Tibial artery (tissue), 4 donors: ENCODE data around the gene KAZN.

Source experiments
- DNase-seq, 2 donors: peaks; one replicate each; pipeline ENCODE4 v3.0.0-alpha.2; 2019
- H3K27ac ChIP-seq, 2 donors: fragments of 200-600 bp; sonication (generic) in 1 of 2; 1 replicate in 1 of 2; 2 replicates in 1 of 2; pipeline ENCODE4 v1.5.1; 2018 to 2019; ENCODE audit warnings: mild to moderate bottlenecking in 1 of 2
- H3K27me3 ChIP-seq, 2 donors: fragments of 200-600 bp; sonication (generic) in 1 of 2; one replicate each; pipeline versions ENCODE4 v1.5.1 to v1.6.0; 2016 to 2019
- H3K36me3 ChIP-seq, 3 donors: fragments of 200-600 bp; sonication (generic) in 2 of 3; one replicate each; pipeline ENCODE4 v1.5.1; 2016 to 2019; ENCODE audit warnings: mild to moderate bottlenecking in 2 of 3
- H3K4me1 ChIP-seq, 4 donors: fragments of 200-600 bp; sonication (generic) in 2 of 4; 1 replicate in 3 of 4; 2 replicates in 1 of 4; pipeline ENCODE4 v1.5.1; 2016 to 2019
- H3K4me3 ChIP-seq, 2 donors: fragments of 200-600 bp; sonication (generic) in 1 of 2; 1 replicate in 1 of 2; 2 replicates in 1 of 2; pipeline ENCODE4 v1.5.1; 2018 to 2019; ENCODE audit warnings: mild to moderate bottlenecking in 2 of 2
- H3K9me3 ChIP-seq, 3 donors: fragments of 200-600 bp; sonication (generic) in 1 of 3; one replicate each; pipeline ENCODE4 v1.5.1; 2016 to 2019
- intact Hi-C: fragments of 100-400 bp; cut with DNase I; formaldehyde crosslinking; loops from one replicate; pipeline ENCODE4 v1.15.0; 2023; ENCODE audit warnings: low total_unique reads
- TF ChIP-seq, protein P1 (sequence below), 2 experiments: fragments of 200-600 bp in 1 of 2; fragments of 450-650 bp in 1 of 2; IDR thresholded peaks; one replicate each; pipeline ENCODE4 v1.5.1; 2017 to 2019; ENCODE audit warnings: antibody characterized with exemption in 2 of 2, mild to moderate bottlenecking in 1 of 2, moderate library complexity in 1 of 2

Gene KAZN

DNA sequence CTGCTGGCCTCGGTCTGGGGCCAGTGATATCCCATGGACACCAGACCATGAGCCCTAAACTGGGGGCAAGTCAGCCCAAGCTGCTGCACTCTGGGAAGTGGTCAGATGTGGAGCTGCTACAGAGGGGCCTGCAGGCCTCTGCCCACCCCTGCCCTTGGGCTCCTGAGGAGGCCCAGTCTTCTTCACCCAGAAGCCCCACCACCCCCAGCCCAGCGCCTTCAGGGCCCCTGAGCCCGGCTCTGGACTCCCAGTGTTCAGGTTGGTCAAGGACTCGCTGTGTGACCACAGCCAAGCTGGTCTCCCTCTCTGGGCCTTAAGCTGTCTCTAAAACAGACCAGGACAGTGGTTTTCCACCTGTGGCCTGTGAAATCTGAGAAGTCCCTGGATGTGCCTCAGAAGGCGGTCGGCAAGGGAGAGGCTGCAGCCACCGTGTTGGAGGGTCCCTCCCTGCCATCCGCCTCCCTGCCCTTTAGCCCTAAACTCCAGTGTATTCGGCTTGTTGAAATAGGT lies 475.4 kb downstream of the KAZN start:
- TF ChIP-seq, protein P1, sequence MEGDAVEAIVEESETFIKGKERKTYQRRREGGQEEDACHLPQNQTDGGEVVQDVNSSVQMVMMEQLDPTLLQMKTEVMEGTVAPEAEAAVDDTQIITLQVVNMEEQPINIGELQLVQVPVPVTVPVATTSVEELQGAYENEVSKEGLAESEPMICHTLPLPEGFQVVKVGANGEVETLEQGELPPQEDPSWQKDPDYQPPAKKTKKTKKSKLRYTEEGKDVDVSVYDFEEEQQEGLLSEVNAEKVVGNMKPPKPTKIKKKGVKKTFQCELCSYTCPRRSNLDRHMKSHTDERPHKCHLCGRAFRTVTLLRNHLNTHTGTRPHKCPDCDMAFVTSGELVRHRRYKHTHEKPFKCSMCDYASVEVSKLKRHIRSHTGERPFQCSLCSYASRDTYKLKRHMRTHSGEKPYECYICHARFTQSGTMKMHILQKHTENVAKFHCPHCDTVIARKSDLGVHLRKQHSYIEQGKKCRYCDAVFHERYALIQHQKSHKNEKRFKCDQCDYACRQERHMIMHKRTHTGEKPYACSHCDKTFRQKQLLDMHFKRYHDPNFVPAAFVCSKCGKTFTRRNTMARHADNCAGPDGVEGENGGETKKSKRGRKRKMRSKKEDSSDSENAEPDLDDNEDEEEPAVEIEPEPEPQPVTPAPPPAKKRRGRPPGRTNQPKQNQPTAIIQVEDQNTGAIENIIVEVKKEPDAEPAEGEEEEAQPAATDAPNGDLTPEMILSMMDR (IDR thresholded peaks at IDR 0.05) = no peak
- intact Hi-C loops = no loop called here
- H3K4me3 ChIP-seq = no peak overlapping the region
- no peak overlapping the region for H3K27ac ChIP-seq
- no peak for DNase-seq
- no peaks in the 10 kb centered on the region for H3K9me3 ChIP-seq
- H3K27me3 ChIP-seq = no peaks in the 10 kb centered on the region
- H3K36me3 ChIP-seq = peaks cover 0 to 6% (median 0%) of the 10 kb centered on the region in 3 donors
- peaks cover 0 to 36% (median 8%) of the 10 kb centered on the region in 4 donors for H3K4me1 ChIP-seq

DNA sequence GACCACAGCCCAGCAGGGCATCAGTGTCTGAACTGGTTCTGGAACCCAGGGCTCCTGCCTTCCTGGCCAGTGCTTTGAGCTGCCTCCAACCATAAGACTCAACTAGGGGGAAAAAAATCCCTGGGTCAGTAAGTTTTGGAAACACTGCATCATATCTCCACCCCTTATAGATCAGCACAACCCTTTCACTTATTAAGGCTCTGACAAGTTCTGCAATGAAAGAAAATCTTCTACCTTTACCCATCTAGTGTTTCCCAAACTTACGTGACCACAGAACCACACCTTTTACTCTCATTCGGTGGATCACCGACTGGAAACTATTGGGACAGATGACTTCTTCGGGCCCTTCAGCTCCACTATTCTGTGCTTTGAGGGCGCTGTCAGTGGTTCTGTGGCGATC lies 476.7 kb downstream of the KAZN start:
- Histone ChIP-seq H3K9me3 (no peaks in the 10 kb centered on the region), H3K36me3 (peaks cover 0 to 4% (median 0%) of the 10 kb centered on the region in 3 donors), H3K4me3 (no peak overlapping the region), H3K27ac (peak overlapping the region; percentile 60 to 76), H3K27me3 (no peaks in the 10 kb centered on the region), H3K4me1 (peaks cover 0 to 26% (median 6%) of the 10 kb centered on the region in 4 donors)
- intact Hi-C loops = no loop called here
- DNase-seq = no peak
- TF ChIP-seq, protein P1 (IDR thresholded peaks at IDR 0.05) = no peak

GRCh38 chr1:15075817-15076216 lies 477.3 kb downstream of the KAZN start:
- Histone ChIP-seq H3K4me3 (no peak overlapping the region), H3K9me3 (no peaks in the 10 kb centered on the region), H3K27ac (peak overlapping the region; percentile 60 to 76), H3K27me3 (no peaks in the 10 kb centered on the region), H3K36me3 (no peaks in the 10 kb centered on the region), H3K4me1 (peaks cover 0 to 26% (median 6%) of the 10 kb centered on the region in 4 donors)
- intact Hi-C loops = no loop called here
- no peak for DNase-seq
- TF ChIP-seq, protein P1 (IDR thresholded peaks at IDR 0.05) = no peak

DNA sequence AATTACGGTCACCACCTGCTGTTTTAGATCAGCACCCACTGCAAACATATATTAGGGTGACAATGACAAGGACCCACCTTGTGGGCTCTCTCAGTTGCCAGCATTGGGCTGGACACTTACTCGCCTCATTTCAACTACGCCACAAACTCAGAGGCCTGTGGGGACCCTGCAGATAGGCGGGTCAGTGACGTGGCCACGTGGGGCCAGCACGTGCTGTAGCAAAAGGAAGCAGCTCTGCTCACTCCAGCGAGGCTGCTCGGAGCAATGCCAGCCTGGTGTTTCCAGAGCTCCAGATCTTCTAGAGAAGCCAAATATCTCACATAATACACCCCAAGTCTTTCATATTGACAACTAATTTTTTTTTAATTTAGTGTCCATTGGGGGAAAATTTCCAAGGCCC lies 478.3 kb downstream of the KAZN start:
- Histone ChIP-seq H3K36me3 (no peaks in the 10 kb centered on the region), H3K4me3 (no peak overlapping the region), H3K9me3 (no peaks in the 10 kb centered on the region), H3K27me3 (no peaks in the 10 kb centered on the region), H3K4me1 (peaks cover 0 to 21% (median 5%) of the 10 kb centered on the region in 4 donors), H3K27ac (no peak overlapping the region)
- intact Hi-C loops = no loop called here
- TF ChIP-seq, protein P1 (IDR thresholded peaks at IDR 0.05) = no peak
- DNase-seq = no peak

- no peak for DNase-seq
- intact Hi-C loops = no loop called here
- Histone ChIP-seq H3K9me3 (no peaks in the 10 kb centered on the region), H3K4me1 (peaks cover 0 to 15% (median 4%) of the 10 kb centered on the region in 4 donors), H3K4me3 (no peak overlapping the region), H3K27ac (no peak overlapping the region), H3K27me3 (no peaks in the 10 kb centered on the region), H3K36me3 (no peaks in the 10 kb centered on the region)
- TF ChIP-seq, protein P1 (IDR thresholded peaks at IDR 0.05) = no peak
These were observed 478.9 kb downstream of the KAZN start for GRCh38 chr1:15077384-15077783.
